Glomerular visceral epithelial cell (primary cell): ENCODE measurements around the gene DCC.

Source experiments
- DNase-seq: peaks from one replicate; pipeline ENCODE4 v3.0.0-alpha.2; 2016; ENCODE audit errors: extremely low spot score

The DCC gene

DNA sequence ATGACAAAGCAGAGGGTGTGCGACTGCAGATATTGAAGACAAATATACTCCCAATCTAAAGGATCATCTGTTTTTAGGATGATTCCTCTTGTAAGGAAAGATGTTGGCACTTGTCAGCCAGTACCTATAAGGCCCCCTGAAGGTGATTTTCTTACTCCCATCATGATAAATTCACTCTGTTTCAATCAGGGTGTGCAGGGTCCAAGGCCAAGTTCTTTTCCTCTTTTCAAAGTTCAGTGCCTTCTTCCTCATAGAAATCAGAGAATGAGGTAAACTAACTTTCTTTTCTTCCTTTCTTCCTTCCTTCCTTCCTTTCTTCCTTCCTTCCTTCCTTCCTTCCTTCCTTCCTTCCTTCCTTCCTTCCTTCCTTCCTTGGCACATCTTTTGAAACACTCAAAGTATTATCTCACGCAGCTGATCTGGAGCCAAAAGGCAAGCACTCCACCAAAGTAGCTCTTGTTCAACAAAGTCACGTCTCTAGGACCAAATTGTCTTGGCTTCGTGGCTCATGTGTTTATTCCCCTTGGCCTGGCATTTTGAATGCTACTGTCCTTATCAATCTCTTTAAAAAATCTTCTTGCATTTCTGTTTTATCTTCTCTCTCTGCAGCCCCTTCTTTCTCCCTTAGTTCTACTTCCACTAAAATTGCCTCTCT is 87.7 kb downstream of the DCC start:
- no peak for DNase-seq

DNA sequence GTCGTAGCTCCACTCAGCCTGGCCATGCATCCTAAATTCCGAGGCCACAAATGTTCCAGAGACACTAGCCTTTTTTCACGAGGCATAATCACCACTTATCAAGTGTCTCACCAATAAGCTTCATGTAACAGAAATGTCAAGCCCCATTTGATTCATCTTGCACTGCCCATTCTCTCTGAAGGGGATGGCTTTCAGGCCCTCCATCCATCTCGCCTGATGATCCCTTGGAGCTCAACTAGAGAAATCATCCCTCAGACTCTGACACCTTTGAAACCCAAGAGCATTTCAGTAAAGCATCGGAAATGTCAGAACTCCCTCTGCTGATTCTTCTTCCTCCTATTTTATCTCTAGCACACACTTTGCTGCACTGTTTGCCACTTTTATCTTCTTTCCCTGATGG is 91.7 kb downstream of the DCC start:
- DNase-seq = no peak

DNA sequence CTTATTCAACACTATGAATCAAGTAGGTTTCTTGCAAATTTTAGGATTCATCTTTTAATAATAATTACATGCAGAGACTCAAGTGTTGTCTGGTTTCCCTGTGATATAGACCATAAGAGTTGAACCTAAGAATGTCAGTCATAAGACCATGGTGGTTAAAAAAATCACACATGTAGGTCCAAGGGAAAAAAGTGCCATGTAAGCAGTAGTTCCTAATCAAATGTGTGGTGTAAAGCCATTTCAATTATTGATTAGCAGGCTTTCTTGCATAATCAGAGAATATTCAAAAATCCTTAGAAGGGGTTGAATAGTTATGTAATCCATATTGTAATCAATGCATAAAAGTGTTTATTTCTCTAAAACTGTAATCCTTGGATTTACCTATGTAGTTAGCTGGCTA is 93.8 kb downstream of the DCC start:
- no peak for DNase-seq

DNA sequence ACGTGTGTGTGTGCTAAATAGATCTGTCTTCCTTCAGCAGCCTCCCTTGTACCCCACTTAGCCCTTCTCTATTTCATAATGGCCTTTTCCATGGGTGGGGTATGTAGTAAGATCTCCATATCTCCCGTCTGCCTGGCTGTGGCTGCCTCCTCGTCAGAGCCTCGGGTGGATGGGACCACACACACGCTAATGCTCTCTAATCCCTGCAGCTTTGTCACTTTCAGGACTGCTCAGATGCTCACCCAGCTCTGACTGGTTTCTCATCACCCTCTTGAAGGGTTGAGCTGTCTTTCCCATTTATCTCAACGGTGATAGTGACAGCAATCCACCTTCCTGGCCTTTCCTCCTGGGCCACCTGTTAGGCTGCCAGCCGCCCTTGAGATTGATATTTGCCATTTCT is 95.3 kb downstream of the DCC start:
- no peak for DNase-seq

DNA sequence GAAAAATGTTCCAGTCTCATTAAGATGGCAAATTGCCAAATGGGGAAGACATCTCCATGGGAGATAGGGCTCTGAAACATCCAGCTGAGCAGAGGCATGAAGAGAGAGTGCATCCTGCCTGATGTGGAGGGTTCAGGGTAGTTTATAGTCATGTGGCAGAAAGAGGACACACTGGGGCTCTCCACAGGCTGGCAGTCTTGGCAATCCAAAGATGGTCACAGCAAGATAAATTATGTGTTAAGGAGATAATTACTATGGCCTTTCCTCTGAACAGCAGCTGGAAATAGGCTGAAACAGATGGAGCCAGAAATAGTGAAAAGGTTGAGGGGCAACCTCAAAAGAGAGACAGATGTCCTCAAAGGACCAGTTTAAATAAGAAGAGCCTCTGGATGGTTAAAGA is 97.2 kb downstream of the DCC start:
- no peak for DNase-seq

DNA sequence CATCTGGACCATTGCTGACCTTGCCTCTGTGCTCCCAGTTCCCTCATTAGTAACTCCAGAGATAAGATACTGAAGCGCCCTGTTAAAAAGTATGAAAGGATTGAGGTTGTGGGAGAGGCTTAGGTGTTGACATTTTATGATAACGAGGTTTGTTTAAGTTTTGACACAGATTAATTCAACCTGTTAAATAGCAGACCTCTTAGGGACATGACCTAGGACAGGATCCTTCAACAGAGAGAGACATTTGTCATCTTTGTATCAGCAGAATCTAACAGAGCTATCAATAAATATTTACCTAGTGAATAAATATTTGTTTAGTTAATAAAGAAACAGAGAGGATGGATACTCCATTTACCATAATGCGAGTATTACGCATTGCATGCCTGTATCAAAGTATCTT is 99.5 kb downstream of the DCC start:
- DNase-seq = no peak

DNA sequence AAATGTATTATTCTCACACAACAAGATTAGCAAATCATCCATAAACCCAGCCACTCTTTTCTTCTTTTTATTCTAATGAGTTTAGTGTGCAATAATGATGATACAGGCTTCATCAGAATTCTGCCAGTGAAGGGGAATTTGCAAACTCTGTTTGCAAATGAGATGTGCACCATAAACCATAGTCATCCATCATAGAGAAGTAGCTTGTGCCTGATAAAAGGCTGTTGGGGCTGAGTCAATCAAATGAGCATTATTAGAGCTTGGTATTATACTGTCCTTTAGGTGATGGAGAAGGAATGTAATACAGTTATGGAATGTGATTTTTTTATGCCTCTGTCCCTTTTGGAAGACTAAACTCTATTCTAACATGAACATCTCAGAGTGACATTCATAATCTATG is 101.8 kb downstream of the DCC start:
- no peak for DNase-seq

DNA sequence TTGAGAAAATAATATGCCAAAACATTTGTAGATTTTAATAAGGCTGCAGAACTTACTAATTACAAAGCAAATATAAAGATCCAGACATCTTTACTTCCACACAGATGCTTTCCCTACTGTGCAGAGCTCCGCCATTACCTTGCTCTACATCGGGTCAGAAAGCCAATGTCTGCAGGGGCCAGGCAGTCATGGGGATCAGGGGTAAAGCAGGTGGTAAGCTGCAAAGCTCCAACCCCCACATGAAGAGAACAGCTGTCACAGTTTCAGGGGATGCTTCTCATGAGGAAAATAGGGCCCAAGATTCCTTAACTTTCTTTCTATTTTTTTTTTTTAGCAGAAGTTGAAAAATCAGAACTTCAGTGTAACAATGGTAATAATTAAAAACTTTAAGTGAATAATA is 102.7 kb downstream of the DCC start:
- no peak for DNase-seq

DNA sequence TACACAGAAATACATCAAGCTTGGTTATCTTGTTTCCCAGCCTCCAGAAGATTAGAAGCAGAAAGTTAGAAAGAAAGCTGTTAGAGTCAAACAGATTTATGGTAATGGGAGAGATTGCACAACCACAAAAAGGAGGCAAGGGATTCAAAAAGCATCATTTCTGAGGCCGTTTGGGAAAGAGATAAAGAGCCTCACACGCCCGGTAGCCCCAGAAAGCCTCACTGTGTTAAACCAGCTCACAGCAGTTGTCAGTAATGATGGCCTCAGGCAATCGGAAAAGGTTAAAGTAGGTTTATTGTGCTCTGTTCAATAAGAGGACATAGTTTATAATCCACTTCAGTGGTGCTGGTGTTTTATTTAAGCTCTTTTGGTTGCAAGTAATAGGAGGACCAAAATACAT is 111.3 kb downstream of the DCC start:
- DNase-seq = no peak

DNA sequence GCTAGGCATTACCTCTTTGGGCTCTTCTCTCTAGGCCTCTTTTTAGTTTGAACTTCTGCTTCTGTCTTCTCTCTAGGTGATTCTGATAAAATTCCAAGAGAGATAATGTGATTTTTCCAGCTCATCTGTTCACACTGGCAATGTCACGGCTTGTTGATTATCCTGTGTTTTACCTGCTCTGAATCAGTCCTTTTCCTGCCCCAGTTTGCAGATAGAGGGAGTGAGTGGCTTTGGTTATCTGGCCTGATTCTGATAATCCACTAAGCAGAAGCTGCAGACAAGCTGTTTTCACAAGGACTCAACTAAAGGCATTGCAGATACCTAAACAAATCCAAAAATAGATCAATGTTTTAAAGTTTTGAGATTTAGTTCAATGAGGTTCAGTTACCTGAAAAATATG is 111.9 kb downstream of the DCC start:
- DNase-seq = no peak

DNA sequence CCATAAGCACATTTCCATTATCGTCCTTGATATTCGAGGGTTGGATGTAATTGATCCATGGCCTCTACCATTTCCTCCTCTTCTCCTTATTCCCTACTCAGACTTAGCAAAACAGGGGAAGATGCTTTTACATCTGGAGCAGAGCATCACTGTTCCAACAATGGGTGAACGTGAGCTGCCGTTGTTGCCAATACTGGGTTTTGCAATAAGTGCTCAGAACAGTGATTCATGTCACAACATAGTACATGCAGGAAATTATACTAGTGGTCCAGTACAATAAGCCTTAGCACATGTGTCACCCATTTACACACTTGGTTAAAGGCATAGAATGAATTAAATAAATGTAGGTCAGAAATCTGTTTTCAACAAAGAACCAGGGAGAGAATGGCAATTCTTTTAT is 112.4 kb downstream of the DCC start:
- DNase-seq = no peak

DNA sequence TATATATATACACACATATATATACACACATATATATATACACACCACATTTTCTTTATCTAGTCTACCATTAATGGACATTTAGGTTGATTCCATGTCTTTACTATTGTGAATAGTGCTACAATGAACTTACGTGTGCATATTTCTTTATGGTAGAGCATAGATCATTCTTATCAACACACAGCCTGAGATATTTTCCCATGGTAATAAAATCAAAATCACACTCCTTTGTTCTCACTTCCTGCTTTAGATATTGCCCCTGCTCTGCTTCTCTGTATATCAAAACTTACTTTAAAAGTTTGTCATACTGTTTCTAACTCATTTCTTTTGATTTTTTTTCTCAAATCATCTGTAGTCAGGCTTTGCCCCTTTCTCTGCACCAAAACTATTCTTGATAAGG is 119.9 kb downstream of the DCC start:
- DNase-seq = no peak

DNA sequence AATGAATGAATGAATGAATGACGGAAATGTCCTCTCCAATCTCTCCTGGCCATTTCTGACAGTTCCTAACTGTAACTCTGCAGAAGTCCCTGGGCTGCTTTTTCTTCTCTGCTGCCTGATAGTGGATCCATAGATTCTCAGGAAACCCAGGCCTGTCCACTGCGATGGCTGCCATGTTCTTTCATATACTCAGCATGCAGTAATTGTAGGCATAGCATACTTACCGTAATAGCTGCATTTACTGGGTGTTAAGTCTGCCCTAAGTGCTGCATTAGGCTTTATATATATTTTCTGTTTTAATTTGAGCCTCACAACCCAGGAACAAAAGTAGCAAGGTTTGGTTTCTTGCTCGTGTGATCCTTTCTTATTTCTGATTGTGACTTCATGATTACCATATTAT is 122.9 kb downstream of the DCC start:
- no peak for DNase-seq

DNA sequence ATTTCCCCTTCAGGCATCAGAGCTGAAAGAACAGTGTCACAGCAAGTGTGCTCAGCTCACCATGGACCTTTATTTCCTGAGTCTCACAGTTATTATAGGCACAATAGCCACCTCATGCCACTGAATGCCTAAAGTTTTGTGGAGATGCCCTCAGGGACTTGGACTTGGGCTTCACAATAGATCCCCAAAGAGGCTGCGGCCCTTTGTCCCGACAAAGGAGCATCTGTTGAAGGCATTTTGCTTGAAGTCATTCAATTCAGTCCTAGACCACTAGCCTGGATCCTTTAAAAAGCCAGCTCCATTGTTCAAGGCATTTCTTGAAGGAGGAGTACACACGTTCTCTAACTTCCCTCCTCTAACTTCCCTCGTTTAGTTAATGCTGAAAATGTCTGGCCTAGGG is 125.4 kb downstream of the DCC start:
- DNase-seq = no peak

DNA sequence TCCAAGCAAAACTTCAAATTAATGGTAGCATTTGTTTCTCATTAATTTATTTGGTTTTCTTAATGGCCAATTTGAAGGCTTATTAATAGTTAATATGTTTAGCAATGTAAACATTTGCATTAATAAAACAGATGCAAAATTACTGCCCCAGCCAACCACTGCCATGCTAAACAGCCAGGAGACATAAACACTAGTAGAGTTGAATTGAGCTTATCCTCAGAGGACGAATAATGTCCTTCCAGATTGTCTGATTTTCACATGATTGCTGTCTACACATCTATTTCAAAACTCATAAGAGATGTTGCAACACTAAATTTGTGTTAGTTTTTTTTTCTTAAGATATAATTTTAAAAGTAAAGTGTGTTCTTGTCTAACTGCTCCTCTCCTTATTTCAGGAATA is 128.5 kb downstream of the DCC start:
- DNase-seq = no peak

DNA sequence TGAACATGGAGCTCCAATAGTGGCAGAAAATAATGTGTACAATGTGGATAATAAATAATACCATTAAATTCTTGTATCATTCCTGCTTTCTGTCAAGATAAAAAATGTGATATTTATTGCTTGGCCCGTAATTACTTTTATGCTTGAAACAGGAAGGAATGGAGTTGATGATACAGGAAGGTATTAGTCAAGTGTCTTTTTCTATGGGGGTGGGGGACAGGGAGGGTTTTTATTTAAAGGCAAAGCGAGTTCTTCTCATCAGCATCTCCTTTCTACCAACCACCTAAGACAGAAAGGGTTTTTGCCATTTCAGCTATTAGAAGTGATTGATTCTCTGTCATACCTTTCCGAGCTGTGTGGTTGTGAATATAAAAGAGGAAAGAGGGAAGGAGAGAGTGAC is 135.3 kb downstream of the DCC start:
- no peak for DNase-seq

DNA sequence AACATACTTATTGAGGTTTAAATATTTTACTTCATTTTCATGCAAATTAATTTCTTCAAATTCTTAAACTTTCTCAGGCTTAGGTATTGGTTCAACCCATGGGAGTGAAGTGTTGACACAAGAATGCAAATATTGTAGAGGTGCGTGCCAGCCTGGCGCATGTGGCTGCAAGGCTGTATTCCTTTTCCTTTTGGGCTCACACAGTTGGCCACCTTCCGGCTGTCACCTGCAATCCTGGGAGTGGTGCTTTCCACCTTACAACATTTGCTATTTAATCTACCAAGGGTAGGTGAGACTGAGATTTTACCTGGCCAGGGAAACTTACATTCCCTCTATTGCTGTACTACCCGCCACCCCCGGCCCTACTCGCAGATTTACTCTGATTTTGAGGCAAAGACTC is 141.1 kb downstream of the DCC start:
- DNase-seq = no peak

DNA sequence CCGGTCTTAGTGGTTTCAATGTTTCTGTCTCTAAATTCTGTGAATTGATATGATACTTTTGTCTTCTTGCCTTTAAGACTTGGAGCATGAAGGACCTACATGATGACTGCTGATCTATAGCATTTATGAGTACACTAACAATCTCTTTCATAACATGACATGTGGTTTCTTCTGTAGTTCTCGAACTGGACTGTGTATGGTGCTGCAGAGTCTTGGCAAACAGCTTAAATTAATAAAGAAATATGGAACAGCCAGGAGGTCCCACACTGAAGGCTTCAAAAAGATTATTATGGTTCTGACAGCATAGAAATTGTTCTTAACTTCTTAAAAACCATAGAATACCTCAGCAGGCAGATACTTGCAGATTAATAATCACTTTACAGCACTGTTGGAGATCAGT is 145.0 kb downstream of the DCC start:
- DNase-seq = no peak

DNA sequence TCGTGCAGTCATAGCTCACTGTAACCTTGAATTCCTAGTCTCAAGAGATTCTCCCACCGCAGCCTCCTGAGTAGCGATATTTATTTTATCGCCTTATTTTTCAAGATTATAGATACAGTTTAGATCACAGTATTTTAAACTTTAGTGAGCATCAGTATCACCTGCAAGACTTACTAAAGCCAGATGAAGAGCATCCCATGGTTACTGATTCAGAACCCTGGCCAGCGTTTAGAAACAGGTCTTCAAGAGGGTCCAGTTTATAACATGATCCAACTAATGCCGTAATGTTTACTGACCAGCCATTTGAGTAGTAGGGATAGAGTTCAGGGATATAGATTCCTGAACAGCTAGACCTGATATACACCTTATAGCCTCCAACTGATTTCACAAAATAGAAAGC is 146.1 kb downstream of the DCC start:
- no peak for DNase-seq

DNA sequence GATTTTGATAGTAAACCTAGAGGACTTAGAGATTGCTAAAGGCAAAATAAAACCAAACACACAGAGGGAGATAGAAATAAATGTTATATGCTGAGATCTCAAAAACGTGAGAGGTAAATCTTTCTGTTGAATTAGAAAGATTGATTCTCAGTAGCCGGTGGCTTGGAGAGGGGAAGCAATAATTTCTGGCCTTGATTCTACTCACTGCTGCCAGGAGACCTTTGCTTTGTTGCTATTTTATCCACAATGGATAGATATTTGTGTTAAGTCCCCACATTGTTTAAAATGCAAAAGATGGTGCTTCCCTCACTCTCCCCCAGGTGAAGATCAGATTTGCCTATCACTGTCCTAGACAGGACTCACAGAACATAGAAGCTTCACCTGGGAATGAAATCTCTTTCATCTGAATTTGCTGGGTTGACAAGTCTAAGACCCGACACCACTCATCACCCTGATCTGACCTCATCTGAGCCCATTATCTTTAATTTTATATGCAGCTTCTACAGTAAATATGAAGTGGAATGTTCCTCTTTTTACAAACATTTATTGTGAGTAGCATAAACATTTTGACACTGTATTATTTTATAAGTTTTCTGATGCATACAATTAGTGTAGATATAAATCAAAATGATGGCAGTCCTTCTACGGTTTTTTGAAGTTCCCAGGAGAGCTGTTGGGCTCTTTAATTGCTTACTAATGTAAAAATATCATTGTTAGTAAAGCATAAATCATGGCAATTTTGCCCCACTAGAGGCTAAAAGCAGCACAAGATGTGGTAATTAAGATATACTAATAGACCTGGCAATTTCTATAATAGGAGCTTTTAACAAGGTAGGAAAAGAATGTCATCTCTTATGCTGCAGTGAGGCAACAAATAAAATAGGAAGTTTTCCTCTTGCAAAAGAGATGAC is 149.7 kb downstream of the DCC start:
- DNase-seq = no peak

DNA sequence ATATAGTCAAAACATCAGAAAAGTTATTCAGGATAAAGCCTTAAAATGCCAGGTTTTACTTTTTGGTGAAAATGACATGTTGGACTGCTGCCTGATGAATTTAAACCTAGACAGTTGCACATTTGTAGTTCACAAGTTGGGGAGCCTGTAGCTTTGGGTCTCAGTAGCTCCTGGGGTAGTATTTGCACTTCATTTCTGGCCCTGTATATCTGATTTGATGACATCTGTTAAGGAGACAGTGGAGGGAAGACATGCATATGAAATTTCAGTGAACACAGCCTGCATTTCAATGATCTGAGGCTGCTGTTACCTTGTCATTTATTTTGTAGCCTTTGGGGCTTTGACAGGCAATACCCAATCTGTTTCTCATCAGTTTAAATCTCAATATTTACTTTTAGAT is 156.4 kb downstream of the DCC start:
- DNase-seq = no peak

DNA sequence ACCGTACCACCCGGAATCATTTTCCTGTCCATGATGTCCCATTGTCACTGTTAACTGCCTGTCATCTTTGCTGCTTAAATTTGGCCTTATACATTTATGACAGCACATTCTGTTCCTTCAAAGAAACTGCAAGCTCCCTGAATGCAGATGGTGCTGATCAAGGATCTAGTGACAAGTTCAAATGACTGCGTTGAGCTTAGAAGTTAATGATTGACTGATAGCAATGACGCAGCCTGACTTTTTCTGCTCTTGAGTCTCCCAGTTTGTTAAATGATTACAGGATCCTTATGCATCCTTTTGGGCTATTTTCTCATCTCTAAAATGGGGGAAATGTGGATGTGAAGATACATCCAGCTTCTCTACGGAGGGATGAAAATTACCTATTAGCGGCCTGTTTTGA is 159.0 kb downstream of the DCC start:
- DNase-seq = no peak

DNA sequence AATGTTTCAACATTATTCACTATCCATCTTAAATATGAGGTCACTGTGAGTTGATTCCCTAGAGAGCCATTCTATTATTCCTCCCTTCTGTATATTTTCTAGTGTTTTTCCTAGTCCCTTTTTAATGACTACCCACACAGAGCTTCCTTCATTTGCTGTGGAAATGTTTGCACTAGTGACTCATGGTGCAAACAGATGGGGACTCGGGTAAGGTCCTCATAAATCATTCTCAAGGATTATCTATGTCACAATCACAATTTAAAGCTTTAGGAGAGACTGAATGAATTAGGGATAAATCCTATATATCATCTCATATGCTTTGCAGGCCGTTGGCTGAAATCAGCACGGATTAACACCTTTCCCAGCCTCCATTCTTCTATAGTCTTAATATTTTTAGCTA is 159.6 kb downstream of the DCC start:
- DNase-seq = no peak

DNA sequence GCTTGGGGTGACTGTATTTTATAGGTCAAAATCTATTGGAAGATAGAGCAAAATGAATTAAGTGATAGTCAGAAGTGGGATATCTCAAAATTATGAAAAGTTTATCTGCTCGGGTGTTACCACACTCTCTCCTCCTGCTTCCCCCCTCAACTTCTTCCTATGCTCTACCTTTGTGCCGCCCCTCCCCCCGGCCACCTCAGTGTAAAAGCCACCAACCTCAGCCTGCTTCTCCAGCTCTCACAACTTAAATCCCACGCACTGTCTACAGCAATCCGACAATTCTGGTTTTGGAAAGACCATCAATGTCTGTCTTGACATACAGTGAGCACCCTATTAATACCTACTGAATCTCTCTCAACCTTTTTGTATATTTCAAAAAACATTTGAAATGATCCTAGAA is 164.6 kb downstream of the DCC start:
- DNase-seq = no peak
